HG02610 (cell line): Measurements from ENCODE around the gene MCM5.
"Not testable (repeated sequence)": the region's sequence is repeated elsewhere in the genome, so short reads cannot be mapped to it uniquely, and the experiment has no call there.

Experiments
- ATAC-seq: cut with Tn5 transposase; IDR thresholded peaks from one replicate; pipeline ENCODE4 v1.9.1; 2021; ENCODE audit warnings: mild to moderate bottlenecking, moderate library complexity; ENCODE audit not compliant: unreplicated experiment

Gene MCM5

DNA sequence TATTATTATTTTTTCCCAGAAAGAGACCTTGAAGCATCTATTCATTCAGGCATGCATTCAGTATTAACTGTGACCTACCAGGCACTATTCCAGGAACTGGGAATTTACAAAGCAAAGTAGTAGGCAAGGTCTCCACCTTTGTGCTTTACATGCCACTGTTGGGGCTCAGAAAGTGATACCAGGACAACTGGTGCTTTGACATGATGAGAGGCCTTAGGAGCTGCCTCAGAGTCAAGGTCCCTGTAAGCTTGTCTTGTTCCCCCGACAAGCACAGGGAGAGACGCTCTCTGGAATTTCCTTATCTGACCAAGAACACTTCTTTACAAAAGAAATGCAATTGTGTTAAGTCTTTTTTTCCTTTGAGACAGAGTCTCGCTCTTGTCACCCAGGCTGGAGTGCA lies 21.3 kb upstream of the MCM5 start:
- ATAC-seq: no peak

GRCh38 chr22:35379146-35379993 lies 20.6 kb upstream of the MCM5 start:
- no peak for ATAC-seq

GRCh38 chr22:35380013-35380412 lies 19.9 kb upstream of the MCM5 start:
- ATAC-seq: no peak

GRCh38 chr22:35380537-35381423 lies 19.2 kb upstream of the MCM5 start, which contains the start of gene HMOX1:
TSS of gene HMOX1 (plus strand) at chr22:35381096. CDS start at chr22:35381174, 78 bp downstream.
- peak; percentile 60 for ATAC-seq

- ATAC-seq: no peak
These were observed 18.4 kb upstream of the MCM5 start for GRCh38 chr22:35381424-35382009.

- no peak for ATAC-seq
These were observed 16.3 kb upstream of the MCM5 start for GRCh38 chr22:35383679-35384071.

DNA sequence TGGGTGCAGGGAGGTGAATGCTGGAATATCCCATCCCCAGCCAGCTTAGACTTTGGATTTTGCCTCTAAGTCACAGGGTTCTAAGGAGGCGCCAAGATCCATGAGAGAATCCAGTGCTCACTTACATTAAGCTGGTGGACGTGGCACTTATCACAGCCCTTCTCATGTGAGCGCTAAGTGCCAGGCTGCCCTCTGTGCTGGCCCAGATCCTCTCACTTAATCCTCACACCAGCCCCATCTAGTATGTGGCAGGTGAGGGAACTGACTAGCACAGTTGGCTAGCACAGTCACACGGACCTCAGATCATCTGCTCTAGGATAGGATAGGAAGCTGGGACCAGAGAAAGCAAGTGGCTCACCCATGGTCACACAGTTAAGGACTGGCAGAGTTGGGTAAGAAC lies 15.4 kb upstream of the MCM5 start:
- ATAC-seq: no peak

- no peak for ATAC-seq
These were observed 14.9 kb upstream of the MCM5 start for GRCh38 chr22:35384975-35385588.

DNA sequence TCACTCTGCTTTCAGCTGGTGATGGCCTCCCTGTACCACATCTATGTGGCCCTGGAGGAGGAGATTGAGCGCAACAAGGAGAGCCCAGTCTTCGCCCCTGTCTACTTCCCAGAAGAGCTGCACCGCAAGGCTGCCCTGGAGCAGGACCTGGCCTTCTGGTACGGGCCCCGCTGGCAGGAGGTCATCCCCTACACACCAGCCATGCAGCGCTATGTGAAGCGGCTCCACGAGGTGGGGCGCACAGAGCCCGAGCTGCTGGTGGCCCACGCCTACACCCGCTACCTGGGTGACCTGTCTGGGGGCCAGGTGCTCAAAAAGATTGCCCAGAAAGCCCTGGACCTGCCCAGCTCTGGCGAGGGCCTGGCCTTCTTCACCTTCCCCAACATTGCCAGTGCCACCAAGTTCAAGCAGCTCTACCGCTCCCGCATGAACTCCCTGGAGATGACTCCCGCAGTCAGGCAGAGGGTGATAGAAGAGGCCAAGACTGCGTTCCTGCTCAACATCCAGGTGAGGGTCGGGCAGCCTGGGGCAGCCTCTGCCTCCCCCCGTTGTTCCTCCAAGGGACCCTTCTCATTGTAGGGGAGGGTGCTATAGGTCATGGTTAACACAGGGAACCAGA lies 13.2 kb upstream of the MCM5 start:
- no peak for ATAC-seq

GRCh38 chr22:35390933-35391332 lies 9.0 kb upstream of the MCM5 start:
- ATAC-seq: no peak

GRCh38 chr22:35392357-35392756 lies 7.6 kb upstream of the MCM5 start:
- ATAC-seq: no peak

GRCh38 chr22:35393116-35394010 lies 6.6 kb upstream of the MCM5 start:
- ATAC-seq: no peak

- ATAC-seq: no peak
These were observed 6.0 kb upstream of the MCM5 start for GRCh38 chr22:35394011-35394312.

DNA sequence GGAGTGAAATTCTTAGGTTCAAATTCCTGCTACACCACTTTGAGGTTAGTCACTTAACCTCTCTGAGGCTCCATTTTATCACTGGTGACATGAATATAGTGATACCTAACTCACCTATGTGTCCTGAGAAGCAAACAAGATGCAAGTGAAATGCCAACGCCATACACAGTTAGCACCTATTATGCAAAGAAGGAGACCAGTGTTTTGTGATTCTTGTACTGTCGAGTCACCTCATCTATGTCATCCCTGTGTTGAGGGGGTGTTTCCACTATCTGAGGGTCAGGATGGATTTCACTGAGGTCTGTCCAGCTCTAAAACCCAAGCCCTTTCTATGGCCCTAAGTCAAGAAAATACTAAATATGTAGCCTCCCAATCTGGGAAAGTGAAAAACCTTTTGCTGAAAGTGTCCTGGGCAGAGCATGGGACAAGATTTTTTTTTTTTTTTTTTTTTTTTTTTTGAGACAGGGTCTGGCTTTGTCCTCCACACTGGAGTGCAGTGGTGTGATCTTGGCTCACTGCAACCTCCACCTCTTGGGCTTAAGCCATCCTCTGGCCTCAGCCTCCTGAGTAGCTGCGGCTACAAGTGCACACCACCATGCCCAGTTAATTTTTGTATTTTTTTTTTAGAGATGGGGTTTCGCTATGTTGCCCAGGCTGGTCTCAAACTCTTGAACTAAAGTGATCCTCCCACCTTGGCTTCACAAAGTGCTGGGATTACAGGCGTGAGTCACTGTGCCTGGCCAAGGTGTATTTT lies 5.0 kb upstream of the MCM5 start:
- no peak for ATAC-seq

DNA sequence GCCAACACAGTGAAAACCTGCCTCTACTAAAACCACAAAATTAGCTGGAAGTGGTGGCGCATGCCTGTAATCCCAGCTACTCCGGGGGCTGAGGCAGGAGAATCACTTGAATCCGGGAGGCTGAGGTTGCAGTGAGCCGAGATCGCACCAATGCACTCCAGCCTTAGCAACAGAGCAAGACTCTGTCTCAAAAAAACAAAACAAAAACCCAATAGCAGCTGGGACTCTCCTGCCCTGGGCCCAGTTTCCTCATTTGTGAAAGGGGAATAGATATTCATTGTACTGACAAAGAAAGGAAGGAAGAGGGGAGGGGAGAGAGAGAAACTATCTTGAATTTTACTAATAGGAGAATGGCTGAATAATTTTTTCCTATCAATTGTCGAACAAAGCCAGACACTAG lies 3.3 kb upstream of the MCM5 start:
- ATAC-seq: not testable (repeated sequence)

GRCh38 chr22:35397095-35397904 lies 2.6 kb upstream of the MCM5 start:
- no peak for ATAC-seq

GRCh38 chr22:35398591-35398973 lies 1.4 kb upstream of the MCM5 start:
- no peak for ATAC-seq

GRCh38 chr22:35399114-35399677 lies 744 bp upstream of the MCM5 start:
- no peak for ATAC-seq
